Gastrocnemius medialis (tissue), 4 donors: ENCODE results near the gene ARRDC1.

ENCODE experiments used
- POLR2A ChIP-seq, 2 donors: fragments of 450-650 bp; IDR thresholded peaks; one replicate each; pipeline ENCODE4 v1.6.1; 2017; ENCODE audit warnings: antibody characterized with exemption in 2 of 2, mild to moderate bottlenecking in 2 of 2, moderate library complexity in 2 of 2
- TF ChIP-seq, protein P1 (sequence below), 5 experiments: fragments of 450-650 bp in 3 of 5; fragments of 200-600 bp in 2 of 5; sonication (generic) in 2 of 5; IDR thresholded peaks in 4 of 5; conservative IDR thresholded peaks in 1 of 5; 1 replicate in 4 of 5; 2 replicates in 1 of 5; pipeline ENCODE4 v1.5.1; 2016 to 2019; ENCODE audit warnings: antibody characterized with exemption in 5 of 5, mild to moderate bottlenecking in 3 of 5, moderate library complexity in 3 of 5

DNA sequence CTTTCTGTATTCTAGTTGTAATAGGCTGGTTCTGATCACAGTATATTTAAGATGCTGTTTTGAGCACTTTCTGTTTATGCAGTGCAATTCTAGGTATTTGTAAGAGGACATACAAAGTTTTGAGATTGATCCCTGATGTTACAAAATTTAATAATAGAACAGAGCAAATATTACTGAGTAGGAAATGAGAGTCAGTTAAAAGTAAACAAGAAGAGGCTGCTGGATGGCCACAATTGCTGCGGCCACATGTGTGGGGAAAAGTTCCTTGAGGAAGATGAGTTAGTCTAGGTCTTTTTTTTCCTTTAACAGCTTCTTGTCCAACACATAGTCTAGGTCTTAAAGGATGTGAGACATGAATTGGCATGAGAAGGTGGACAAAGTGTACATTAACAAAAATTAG, 24.6 kb downstream of the ARRDC1 start:
- TF ChIP-seq, protein P1, sequence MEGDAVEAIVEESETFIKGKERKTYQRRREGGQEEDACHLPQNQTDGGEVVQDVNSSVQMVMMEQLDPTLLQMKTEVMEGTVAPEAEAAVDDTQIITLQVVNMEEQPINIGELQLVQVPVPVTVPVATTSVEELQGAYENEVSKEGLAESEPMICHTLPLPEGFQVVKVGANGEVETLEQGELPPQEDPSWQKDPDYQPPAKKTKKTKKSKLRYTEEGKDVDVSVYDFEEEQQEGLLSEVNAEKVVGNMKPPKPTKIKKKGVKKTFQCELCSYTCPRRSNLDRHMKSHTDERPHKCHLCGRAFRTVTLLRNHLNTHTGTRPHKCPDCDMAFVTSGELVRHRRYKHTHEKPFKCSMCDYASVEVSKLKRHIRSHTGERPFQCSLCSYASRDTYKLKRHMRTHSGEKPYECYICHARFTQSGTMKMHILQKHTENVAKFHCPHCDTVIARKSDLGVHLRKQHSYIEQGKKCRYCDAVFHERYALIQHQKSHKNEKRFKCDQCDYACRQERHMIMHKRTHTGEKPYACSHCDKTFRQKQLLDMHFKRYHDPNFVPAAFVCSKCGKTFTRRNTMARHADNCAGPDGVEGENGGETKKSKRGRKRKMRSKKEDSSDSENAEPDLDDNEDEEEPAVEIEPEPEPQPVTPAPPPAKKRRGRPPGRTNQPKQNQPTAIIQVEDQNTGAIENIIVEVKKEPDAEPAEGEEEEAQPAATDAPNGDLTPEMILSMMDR (IDR thresholded peaks at IDR 0.05 in 4 of 5, conservative IDR thresholded peaks at IDR 0.05 in 1 of 5), result no peak
- TF ChIP-seq POLR2A (IDR thresholded peaks at IDR 0.05), result no peak
